Neural cell (in vitro differentiated cells): ENCODE measurements around the gene RASGEF1C. TPM values are rescaled to one million over a fixed set of nuclear protein-coding genes. Genes with fewer than 3 reads are reported as not detected.

Experiments used
- H2AFZ ChIP-seq: fragments of 200-600, 300-800 bp; sonication (generic), shearing (Covaris generic); 2 replicates; pipeline ENCODE4 v1.6.0; 2014; ENCODE audit warnings: low read depth, mild to moderate bottlenecking, antibody characterized with exemption, low read length, moderate library complexity
- H3F3A ChIP-seq: fragments of 200-600 bp; shearing (Covaris generic); 2 replicates; pipeline ENCODE4 v1.6.1; 2016; ENCODE audit warnings: mild to moderate bottlenecking, moderate library complexity, mixed read lengths, antibody characterized with exemption, low read length; ENCODE audit not compliant: insufficient read depth, poor library complexity, severe bottlenecking
- H3K27ac ChIP-seq: fragments of 200-600, 300-800 bp; sonication (generic), shearing (Covaris generic); 2 replicates; pipeline ENCODE4 v1.5.1; 2014; ENCODE audit warnings: mild to moderate bottlenecking, low read length, moderate library complexity
- H3K27me3 ChIP-seq: fragments of 300-800, 200-600 bp; sonication (generic), shearing (Covaris generic); 2 replicates; pipeline ENCODE4 v1.6.0; 2014; ENCODE audit warnings: mild to moderate bottlenecking, low read depth, low read length, moderate library complexity; ENCODE audit not compliant: insufficient read depth
- H3K36me3 ChIP-seq: fragments of 300-800, 200-600 bp; sonication (generic), shearing (Covaris generic); 2 replicates; pipeline ENCODE4 v1.5.1; 2014; ENCODE audit warnings: mild to moderate bottlenecking, antibody characterized with exemption, low read length, moderate library complexity; ENCODE audit not compliant: insufficient read depth
- H3K4me2 ChIP-seq: fragments of 300-800, 200-600 bp; sonication (generic), shearing (Covaris generic); 2 replicates; pipeline ENCODE4 v1.6.0; 2014; ENCODE audit warnings: mild to moderate bottlenecking, low read length
- H3K4me3 ChIP-seq: fragments of 300-800, 200-600 bp; sonication (generic), shearing (Covaris generic); 2 replicates; pipeline ENCODE4 v1.5.1; 2014; ENCODE audit warnings: mild to moderate bottlenecking, low read length, moderate library complexity
- H3K79me2 ChIP-seq: fragments of 200-600 bp; shearing (Covaris generic); replicated peaks from 2 replicates; pipeline ENCODE4 v1.6.0; 2014; ENCODE audit warnings: mild to moderate bottlenecking, low read length, moderate library complexity; ENCODE audit not compliant: insufficient read depth
- H3K9ac ChIP-seq: fragments of 300-800, 200-600 bp; sonication (generic), shearing (Covaris generic); 2 replicates; pipeline ENCODE4 v1.6.1; 2016; ENCODE audit warnings: mild to moderate bottlenecking, low read length, mixed read lengths
- H3K9me2 ChIP-seq: fragments of 200-600 bp; shearing (Covaris generic); 2 replicates; pipeline ENCODE4 v1.6.1; 2016; ENCODE audit warnings: mild to moderate bottlenecking, low read length, mixed read lengths; ENCODE audit not compliant: insufficient read depth
- H3K9me3 ChIP-seq: fragments of 200-600, 300-800 bp; sonication (generic), shearing (Covaris generic); 2 replicates; pipeline ENCODE4 v1.6.1; 2016; ENCODE audit warnings: mild to moderate bottlenecking, mixed run types, low read length, moderate library complexity, mixed read lengths
- H4K20me1 ChIP-seq: fragments of 200-600 bp; shearing (Covaris generic); 2 replicates; pipeline ENCODE4 v1.6.1; 2016; ENCODE audit warnings: mild to moderate bottlenecking, mixed run types; ENCODE audit not compliant: insufficient read depth
- EP300 ChIP-seq: fragments of 450-650 bp; conservative IDR thresholded peaks from 2 replicates; pipeline ENCODE4 v1.6.1; 2014; ENCODE audit warnings: antibody characterized with exemption, mild to moderate bottlenecking, moderate library complexity; ENCODE audit not compliant: poor library complexity, severe bottlenecking
- EZH2 ChIP-seq: fragments of 200-600, 300-800 bp; shearing (Covaris generic), sonication (generic); IDR thresholded peaks from 2 replicates; pipeline ENCODE4 v1.6.1; 2014; ENCODE audit warnings: antibody characterized with exemption, low read length, borderline replicate concordance, mild to moderate bottlenecking; ENCODE audit not compliant: insufficient read depth, poor library complexity, severe bottlenecking
- MXI1 ChIP-seq: fragments of 450-650 bp; conservative IDR thresholded peaks from 2 replicates; pipeline ENCODE4 v1.6.1; 2014; ENCODE audit warnings: antibody characterized with exemption, mild to moderate bottlenecking; ENCODE audit not compliant: poor library complexity, severe bottlenecking
- POLR2AphosphoS5 ChIP-seq: IDR thresholded peaks from 2 replicates; pipeline ENCODE4 v1.6.1; 2012
- RAD21 ChIP-seq: fragments of 450-650 bp; conservative IDR thresholded peaks from 2 replicates; pipeline ENCODE4 v1.6.1; 2014; ENCODE audit warnings: antibody characterized with exemption, mild to moderate bottlenecking, moderate library complexity
- REST ChIP-seq: IDR thresholded peaks from 2 replicates; pipeline ENCODE4 v1.6.1; 2012; ENCODE audit warnings: borderline replicate concordance
- SMC3 ChIP-seq: fragments of 450-650 bp; conservative IDR thresholded peaks from 2 replicates; pipeline ENCODE4 v1.6.1; 2014; ENCODE audit warnings: antibody characterized with exemption, mild to moderate bottlenecking, moderate library complexity; ENCODE audit not compliant: poor library complexity
- TAF1 ChIP-seq: IDR thresholded peaks from 2 replicates; pipeline ENCODE4 v1.6.1; 2012; ENCODE audit warnings: low read depth
- polyA plus RNA-seq: library from polyadenylated mRNA; depleted of rRNA; stranded (reverse); fragments of >200 nt; gene quantifications from 2 replicates; pipeline ENCODE4 v1.2.3, GENCODE V29; 2014
- TF ChIP-seq, protein P1 (sequence below): fragments of 450-650 bp; IDR thresholded peaks from 2 replicates; pipeline ENCODE4 v1.5.1; 2014; ENCODE audit warnings: antibody characterized with exemption, mild to moderate bottlenecking, moderate library complexity; ENCODE audit not compliant: poor library complexity, severe bottlenecking

Gene RASGEF1C
- polyA plus RNA-seq, 1 donor from 2014 or later, result 5.3 TPM

DNA sequence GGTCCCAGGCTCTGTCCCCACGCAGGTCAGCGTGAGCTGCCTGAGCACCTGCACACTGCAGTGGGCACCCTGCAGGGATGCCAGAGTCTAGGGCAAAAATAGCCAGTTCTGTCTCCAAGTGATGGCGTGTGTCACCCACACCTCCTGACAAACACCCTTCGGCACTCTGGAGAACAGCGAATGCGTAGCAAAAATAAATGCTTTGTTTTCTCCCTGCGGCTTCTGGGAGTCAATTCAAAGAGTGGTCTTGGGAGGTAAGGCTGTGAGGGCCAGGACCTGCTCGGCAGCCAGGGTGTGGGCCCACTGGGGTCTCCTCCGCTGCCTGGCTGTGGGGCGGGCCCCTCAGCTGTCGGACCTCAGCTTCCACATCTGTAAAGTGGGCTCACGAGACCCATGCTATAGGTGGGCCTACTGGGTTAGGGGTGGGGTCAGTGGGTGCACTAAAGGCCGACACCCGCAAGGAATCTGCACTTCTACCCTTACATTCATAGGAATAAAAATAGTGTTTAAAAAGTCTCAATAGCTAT is 37.4 kb downstream of the RASGEF1C start (continued):
- TF ChIP-seq RAD21 (no peak), TAF1 (no peak)

DNA sequence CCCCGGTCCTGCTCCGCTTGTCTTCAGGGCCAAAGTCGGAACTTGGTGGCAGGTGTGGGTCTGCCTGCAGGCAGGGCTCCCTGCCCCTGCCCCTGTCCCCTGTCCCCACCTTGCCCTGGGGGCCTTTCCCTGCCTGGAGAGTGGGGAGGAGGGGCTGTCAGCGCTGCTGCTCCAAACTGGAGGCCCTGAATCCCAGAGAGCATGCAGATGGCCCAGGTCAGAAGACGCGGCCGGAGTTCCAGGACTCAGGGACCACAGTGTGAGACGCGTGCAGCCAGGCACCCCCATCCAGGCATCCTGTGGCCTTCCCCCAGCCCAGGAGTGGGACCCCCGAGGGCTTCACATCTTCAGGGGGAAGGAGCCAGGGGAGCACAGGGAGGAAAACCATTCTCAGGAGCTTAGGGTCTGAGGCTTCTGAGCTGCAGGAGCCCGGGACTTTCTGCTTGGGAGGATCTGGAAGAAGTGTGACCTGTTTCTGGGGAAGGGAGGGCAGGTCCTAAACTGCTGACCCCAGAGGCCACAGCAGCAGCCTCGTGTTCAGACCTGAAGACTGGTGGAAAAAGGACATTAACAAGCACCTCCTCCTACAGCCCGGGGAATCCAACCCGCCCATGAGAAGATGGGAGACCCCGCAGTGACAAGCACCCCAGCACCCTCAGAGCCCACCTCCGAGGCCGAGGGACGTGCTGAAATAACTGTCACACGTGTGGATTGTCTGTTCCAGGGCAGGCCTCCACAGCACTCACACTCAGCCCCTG is 38.0 kb downstream of the RASGEF1C start:
- no peaks in the 10 kb centered on the region for H3K27me3 ChIP-seq
- H4K20me1 ChIP-seq, result no peaks in the 10 kb centered on the region
- H3K9ac ChIP-seq, result no peak overlapping the region
- H2AFZ ChIP-seq, result no peak overlapping the region
- no peaks in the 10 kb centered on the region for H3K36me3 ChIP-seq
- H3F3A ChIP-seq, result no peaks in the 10 kb centered on the region
- no peak overlapping the region for H3K27ac ChIP-seq
- H3K9me2 ChIP-seq, result no peaks in the 10 kb centered on the region
- TF ChIP-seq POLR2AphosphoS5 (no peak), MXI1 (no peak), EP300 (no peak), REST (no peak), TAF1 (no peak), RAD21 (no peak), EZH2 (no peak), SMC3 (no peak)
- TF ChIP-seq, protein P1, sequence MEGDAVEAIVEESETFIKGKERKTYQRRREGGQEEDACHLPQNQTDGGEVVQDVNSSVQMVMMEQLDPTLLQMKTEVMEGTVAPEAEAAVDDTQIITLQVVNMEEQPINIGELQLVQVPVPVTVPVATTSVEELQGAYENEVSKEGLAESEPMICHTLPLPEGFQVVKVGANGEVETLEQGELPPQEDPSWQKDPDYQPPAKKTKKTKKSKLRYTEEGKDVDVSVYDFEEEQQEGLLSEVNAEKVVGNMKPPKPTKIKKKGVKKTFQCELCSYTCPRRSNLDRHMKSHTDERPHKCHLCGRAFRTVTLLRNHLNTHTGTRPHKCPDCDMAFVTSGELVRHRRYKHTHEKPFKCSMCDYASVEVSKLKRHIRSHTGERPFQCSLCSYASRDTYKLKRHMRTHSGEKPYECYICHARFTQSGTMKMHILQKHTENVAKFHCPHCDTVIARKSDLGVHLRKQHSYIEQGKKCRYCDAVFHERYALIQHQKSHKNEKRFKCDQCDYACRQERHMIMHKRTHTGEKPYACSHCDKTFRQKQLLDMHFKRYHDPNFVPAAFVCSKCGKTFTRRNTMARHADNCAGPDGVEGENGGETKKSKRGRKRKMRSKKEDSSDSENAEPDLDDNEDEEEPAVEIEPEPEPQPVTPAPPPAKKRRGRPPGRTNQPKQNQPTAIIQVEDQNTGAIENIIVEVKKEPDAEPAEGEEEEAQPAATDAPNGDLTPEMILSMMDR, result no peak
- H3K79me2 ChIP-seq, result no peaks in the 10 kb centered on the region
- no peak overlapping the region for H3K4me2 ChIP-seq
- no peaks in the 10 kb centered on the region for H3K9me3 ChIP-seq
- H3K4me3 ChIP-seq, result no peak overlapping the region

DNA sequence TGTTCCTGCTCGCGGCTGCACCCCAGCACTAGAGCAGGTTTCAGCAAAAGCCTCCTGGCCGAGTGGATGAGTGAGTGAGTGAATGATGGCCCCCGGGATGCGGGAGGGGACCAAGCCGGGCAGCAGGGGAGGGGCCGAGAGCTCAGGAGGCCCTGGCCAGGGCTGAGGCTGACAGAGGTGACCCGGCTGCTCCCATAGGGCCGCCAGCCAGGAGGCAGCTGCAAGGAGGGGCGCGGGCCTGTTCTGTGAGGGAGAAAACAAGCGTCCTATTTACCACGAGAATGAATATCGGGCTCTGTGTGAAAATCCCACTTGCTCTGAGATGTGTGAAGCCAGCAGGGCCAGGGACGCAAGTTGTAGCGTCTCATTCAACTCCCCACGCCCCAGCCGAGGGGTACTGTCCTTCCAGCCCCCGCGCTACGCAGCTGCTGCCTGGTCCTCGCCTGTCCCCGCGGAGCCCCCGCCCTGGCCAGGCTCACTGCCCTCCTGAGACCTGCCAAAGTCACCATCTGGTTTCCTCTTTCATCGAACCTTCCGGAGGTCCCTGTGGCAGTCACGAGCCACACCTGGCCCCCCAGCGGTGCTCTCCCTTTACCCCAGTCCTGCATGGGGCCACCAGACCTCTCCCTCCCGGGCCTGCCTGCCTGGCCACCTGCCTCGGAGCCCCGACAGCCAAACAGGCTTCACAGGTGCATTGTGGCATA is 38.8 kb downstream of the RASGEF1C start:
- Histone ChIP-seq H3K4me3 (no peak overlapping the region), H3K79me2 (no peaks in the 10 kb centered on the region), H3K9me2 (no peaks in the 10 kb centered on the region), H3F3A (no peaks in the 10 kb centered on the region), H3K9ac (no peak overlapping the region), H4K20me1 (no peaks in the 10 kb centered on the region), H3K4me2 (no peak overlapping the region), H3K9me3 (no peaks in the 10 kb centered on the region), H2AFZ (no peak overlapping the region), H3K27ac (no peak overlapping the region), H3K36me3 (no peaks in the 10 kb centered on the region), H3K27me3 (no peaks in the 10 kb centered on the region)
- no peak for TF ChIP-seq TAF1
- TF ChIP-seq SMC3, result no peak
- TF ChIP-seq EP300, result no peak
- TF ChIP-seq RAD21, result no peak
- no peak for TF ChIP-seq REST
- TF ChIP-seq EZH2, result no peak
- no peak for TF ChIP-seq POLR2AphosphoS5
- no peak for TF ChIP-seq MXI1
- TF ChIP-seq, protein P1, result no peak
